ENCODE data around the gene KDF1.

- TF ChIP-seq, protein P1, sequence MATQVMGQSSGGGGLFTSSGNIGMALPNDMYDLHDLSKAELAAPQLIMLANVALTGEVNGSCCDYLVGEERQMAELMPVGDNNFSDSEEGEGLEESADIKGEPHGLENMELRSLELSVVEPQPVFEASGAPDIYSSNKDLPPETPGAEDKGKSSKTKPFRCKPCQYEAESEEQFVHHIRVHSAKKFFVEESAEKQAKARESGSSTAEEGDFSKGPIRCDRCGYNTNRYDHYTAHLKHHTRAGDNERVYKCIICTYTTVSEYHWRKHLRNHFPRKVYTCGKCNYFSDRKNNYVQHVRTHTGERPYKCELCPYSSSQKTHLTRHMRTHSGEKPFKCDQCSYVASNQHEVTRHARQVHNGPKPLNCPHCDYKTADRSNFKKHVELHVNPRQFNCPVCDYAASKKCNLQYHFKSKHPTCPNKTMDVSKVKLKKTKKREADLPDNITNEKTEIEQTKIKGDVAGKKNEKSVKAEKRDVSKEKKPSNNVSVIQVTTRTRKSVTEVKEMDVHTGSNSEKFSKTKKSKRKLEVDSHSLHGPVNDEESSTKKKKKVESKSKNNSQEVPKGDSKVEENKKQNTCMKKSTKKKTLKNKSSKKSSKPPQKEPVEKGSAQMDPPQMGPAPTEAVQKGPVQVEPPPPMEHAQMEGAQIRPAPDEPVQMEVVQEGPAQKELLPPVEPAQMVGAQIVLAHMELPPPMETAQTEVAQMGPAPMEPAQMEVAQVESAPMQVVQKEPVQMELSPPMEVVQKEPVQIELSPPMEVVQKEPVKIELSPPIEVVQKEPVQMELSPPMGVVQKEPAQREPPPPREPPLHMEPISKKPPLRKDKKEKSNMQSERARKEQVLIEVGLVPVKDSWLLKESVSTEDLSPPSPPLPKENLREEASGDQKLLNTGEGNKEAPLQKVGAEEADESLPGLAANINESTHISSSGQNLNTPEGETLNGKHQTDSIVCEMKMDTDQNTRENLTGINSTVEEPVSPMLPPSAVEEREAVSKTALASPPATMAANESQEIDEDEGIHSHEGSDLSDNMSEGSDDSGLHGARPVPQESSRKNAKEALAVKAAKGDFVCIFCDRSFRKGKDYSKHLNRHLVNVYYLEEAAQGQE (IDR thresholded peaks at IDR 0.05; ENCODE audit: unreplicated experiment): no peak
- TF ChIP-seq, protein P2, sequence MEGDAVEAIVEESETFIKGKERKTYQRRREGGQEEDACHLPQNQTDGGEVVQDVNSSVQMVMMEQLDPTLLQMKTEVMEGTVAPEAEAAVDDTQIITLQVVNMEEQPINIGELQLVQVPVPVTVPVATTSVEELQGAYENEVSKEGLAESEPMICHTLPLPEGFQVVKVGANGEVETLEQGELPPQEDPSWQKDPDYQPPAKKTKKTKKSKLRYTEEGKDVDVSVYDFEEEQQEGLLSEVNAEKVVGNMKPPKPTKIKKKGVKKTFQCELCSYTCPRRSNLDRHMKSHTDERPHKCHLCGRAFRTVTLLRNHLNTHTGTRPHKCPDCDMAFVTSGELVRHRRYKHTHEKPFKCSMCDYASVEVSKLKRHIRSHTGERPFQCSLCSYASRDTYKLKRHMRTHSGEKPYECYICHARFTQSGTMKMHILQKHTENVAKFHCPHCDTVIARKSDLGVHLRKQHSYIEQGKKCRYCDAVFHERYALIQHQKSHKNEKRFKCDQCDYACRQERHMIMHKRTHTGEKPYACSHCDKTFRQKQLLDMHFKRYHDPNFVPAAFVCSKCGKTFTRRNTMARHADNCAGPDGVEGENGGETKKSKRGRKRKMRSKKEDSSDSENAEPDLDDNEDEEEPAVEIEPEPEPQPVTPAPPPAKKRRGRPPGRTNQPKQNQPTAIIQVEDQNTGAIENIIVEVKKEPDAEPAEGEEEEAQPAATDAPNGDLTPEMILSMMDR (conservative IDR thresholded peaks at IDR 0.05; ENCODE audit: low read depth in 2 of 2): no peak
- TF ChIP-seq EZH2phosphoT487 (IDR thresholded peaks at IDR 0.05; ENCODE audit: unreplicated experiment) (no peak), EZH2 (IDR thresholded peaks at IDR 0.05; ENCODE audit: low read depth, unreplicated experiment) (no peak), POLR2AphosphoS5 (IDR thresholded peaks at IDR 0.05; ENCODE audit: low read depth) (no peak), JUNB (IDR thresholded peaks at IDR 0.05; ENCODE audit: unreplicated experiment) (no peak), NANOG (IDR thresholded peaks at IDR 0.05; ENCODE audit: borderline replicate concordance) (no peak), ZNF114 (CRISPR knock-in tag; IDR thresholded peaks at IDR 0.05) (no peak), ZNF331 (CRISPR knock-in tag; IDR thresholded peaks at IDR 0.05; ENCODE audit: low read depth) (no peak), CREB1 (CRISPR knock-in tag; IDR thresholded peaks at IDR 0.05; ENCODE audit: low read depth) (no peak)
Measured at GRCh38 chr1:26998429-26999300, 38.4 kb upstream of the KDF1 start.
